DND-41 (cell line): ENCODE measurements around the gene MAGEA10.

Source experiments
- CTCF ChIP-seq: IDR thresholded peaks from 2 replicates; pipeline ENCODE4 v1.5.1; 2012; ENCODE audit warnings: borderline replicate concordance, low read length, moderate library complexity, mild to moderate bottlenecking; ENCODE audit not compliant: poor library complexity, severe bottlenecking; ENCODE audit errors: extremely low read depth
- EZH2 ChIP-seq: IDR thresholded peaks from 3 replicates; pipeline ENCODE4 v1.6.1; 2012; ENCODE audit warnings: borderline replicate concordance, low read depth, mild to moderate bottlenecking, moderate library complexity, low read length, inconsistent platforms; ENCODE audit not compliant: severe bottlenecking

GRCh38 chrX:152177497-152178269 is 39.3 kb upstream of the MAGEA10 start:
- no peak for TF ChIP-seq EZH2
- TF ChIP-seq CTCF, result no peak
